Measurements from ENCODE around the gene CLN6.
"Not testable (repeated sequence)": the region's sequence is repeated elsewhere in the genome, so short reads cannot be mapped to it uniquely, and the experiment has no call there.

The CLN6 gene

DNA sequence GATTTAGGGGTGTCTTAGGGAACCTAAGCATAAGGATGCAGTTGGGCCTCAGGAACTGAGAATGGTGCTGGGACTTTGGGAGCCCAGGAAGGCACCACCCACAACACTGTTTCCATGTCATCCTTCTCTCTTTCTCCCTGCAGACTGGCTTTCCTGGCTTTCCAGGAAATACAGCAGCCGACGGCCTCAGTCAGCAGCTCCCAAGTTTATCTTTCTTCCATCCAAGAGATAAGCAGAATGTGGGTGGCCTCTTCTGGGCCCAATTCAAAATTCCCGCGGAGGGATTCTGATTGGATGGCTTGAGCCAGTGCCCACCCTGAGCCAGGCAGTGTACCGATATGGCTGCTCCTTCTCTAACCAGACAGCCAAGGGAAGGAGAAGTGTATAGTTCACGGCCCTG is 4.5 kb upstream of the CLN6 start:
- TF ChIP-seq POLR2A (IDR thresholded peaks at IDR 0.05; ENCODE audit: low read length) (no peak), GATA1 (IDR thresholded peaks at IDR 0.05; ENCODE audit: low read depth, low read length) (no peak)
- DNase-seq: peak in 1 of 2 experiments; percentile 17

DNA sequence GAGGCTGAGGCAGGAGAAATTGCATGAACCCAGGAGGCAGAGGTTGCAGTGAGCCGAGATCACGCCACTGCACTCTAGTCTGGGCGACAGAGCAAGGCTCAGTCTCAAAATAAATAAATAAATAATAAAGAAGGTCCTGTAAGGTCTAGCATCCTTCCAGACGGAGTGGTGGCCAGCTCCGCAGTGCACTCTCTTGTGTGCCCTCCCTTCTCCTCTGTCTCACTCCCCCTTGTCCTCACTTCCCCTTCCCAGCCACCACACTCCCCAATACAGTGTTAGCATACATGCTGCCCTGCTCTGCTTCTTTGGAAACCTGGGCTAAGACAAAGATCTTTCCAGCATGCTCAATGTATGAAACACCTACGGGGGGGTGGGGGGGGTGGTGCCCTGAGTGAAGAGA is 3.4 kb upstream of the CLN6 start:
- no peak for TF ChIP-seq POLR2A (IDR thresholded peaks at IDR 0.05; ENCODE audit: low read length)
- no peak for TF ChIP-seq GATA1 (IDR thresholded peaks at IDR 0.05; ENCODE audit: low read depth, low read length)
- no peak for DNase-seq

DNA sequence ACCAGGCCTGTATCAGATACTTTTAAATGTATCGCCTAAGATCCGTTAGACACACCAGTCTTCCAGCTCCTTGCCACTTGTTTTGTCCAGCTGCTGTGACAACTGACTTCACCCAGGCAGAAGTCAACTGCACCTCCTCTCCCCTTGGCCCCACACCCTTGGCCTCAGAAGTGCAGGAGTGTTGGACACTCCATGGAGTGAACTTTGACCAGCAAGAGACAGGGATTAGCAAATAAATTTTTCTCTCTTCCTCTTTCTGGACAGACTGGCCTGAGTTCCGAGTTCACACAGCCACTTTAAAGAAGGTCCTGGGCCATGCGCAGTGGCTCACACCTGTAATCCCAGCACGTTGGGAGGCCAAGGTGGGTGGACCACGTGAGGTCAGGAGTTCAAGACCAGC is 2.9 kb upstream of the CLN6 start:
- no peak for DNase-seq
- no peak for TF ChIP-seq POLR2A (IDR thresholded peaks at IDR 0.05; ENCODE audit: low read length)
- no peak for TF ChIP-seq GATA1 (IDR thresholded peaks at IDR 0.05; ENCODE audit: low read depth, low read length)

DNA sequence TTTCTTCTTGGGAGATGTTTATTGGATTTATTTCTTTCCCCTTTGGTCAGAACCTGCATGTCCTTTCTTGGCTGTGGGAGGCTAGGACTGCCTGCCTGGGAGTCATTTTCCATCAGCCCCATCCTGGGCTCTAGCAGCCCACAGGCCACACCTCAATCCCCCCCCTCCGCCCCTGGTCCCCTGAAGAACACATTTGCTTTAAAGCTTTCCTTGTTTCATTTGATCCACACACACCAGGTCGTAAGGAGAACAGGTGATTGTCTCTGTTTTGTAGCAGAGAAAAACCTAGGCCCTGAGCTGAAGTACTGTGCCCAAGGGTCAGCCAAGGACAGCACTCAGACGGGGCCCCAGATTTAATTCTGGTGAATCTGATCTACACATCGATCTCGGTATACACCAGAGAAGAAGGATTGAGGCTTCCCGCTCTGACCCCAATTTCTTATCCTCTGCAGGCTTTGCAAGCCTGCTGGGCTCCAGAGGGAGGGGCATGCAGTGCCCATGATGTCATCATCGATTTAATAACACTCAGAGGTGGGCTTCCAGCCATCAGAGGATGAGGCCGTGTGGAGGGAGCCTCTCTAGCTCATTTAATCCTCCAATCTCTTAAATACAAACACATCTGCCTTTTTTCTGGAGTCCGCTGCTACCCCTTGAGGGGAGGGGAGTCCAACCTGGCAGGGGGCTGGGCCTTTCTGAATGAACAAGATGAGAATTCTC is 1.7 kb upstream of the CLN6 start:
- TF ChIP-seq POLR2A (IDR thresholded peaks at IDR 0.05; ENCODE audit: low read length) (no peak), GATA1 (IDR thresholded peaks at IDR 0.05; ENCODE audit: low read depth, low read length) (no peak)
- no peak for DNase-seq

DNA sequence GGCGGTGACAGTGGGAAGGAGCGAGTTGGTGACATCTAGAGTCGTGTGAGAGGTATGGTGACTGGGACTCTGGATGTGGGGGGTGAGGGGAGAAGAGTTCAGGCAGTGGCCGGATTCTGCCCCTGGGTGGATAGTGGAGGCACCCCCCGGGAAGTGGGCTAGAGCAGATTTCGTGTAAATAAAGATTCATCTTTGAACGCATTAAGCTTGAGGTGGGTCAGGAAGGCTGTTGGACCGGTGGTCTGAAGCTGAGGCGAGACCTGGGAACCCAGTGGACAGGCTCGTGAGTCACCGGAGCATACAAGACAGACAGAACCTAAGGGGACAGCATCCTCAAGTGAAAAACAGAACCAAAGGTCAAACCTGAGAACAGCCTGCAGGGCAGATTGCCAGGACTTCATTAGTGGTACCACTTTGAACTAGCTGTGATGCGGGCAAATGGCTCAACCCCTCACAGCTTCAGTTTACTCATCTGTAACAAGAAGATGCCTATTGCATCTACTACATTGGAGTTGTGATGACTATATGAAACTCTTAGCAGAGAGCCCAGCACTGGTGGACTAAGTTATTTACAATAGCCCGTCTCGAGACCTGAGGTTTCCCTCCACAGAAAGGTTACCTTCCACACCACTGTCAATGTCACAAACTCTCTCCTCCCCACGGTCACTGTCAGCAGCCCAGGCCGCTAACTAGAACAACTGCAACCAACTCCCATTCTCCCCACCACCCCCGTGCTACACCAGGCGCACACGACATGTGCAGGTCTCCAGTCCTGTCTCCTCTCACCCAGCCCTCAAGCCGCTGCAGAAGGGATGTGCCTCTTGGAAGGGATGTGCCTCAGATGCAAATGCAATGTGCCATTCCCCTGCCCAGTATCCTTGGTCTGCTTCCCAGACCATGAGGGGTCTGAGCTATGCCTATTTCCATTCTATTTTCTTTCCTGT is 901 bp upstream of the CLN6 start:
- TF ChIP-seq GATA1 (IDR thresholded peaks at IDR 0.05; ENCODE audit: low read depth, low read length) (no peak), POLR2A (IDR thresholded peaks at IDR 0.05; ENCODE audit: low read length) (no peak)

DNA sequence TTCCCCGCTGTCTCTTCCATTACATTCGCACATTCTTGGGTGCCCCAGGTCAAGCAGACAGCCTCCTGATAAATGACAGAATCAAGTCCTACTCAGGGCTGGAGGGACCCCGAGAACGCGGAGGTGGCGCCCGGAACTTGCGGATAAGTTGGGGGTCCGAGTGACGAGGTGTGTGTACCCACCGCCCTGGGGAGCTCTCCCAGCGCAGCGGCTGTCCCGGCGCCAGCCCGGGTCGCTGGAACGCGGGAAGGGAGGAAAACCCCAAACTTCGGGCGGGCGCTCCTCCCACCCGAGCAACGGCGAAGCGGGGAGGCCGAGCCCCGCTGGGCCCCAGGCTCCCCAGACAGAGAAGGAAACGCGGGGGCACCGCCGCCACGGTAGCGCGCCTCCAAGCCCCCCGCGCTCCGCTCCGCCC is 550 bp downstream of the CLN6 start:
- TF ChIP-seq GATA1 (IDR thresholded peaks at IDR 0.05; ENCODE audit: low read depth, low read length): no peak
- TF ChIP-seq POLR2A (IDR thresholded peaks at IDR 0.05; ENCODE audit: low read length): no peak
- DNase-seq: peak; percentile 64 to 68

More for the DNA sequence above, 901 bp upstream of the CLN6 start:
- peak in 1 of 2 experiments; percentile 35 for DNase-seq

DNA sequence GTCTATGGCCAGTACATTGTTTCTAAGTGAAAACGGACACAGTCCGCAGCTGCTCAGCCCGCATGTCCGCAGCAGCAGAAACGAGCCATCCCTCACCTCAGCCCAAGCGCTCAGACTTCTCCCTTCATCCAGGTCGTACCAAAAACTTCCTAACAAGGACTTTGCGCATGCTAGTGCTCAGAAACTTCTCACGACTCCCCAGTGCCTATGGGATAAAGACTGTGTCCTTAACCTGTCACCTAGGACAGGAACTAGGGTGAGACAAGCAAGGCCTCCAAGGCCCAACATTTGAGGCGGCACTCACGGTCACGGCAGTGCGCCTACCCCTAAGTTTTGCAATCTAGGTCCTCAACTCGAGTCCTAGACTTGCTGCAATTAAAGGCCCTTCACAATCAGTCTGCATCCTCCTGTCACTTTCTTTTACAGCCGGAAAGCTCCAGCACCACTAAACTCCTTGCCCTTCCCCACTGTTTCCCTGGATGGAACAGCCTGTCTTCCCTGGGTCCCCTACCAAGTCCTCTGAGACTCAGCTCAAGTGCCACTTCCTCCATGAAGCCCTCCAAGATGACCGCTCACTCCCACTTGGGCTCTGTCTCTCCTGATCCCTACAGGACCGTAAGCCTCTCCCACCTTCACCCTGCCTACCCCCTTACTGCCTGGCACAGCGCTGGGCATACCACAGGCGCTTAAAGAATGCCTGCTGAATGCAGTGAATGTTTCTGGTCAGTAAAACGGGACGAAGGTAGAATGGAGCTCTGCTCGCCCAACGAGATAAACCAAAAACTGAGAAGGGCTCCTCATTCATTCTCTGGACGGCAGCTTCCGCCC is 1.2 kb downstream of the CLN6 start:
- TF ChIP-seq GATA1 (IDR thresholded peaks at IDR 0.05; ENCODE audit: low read depth, low read length) (no peak), POLR2A (IDR thresholded peaks at IDR 0.05; ENCODE audit: low read length) (no peak)
- DNase-seq: peak; percentile 53 to 56

DNA sequence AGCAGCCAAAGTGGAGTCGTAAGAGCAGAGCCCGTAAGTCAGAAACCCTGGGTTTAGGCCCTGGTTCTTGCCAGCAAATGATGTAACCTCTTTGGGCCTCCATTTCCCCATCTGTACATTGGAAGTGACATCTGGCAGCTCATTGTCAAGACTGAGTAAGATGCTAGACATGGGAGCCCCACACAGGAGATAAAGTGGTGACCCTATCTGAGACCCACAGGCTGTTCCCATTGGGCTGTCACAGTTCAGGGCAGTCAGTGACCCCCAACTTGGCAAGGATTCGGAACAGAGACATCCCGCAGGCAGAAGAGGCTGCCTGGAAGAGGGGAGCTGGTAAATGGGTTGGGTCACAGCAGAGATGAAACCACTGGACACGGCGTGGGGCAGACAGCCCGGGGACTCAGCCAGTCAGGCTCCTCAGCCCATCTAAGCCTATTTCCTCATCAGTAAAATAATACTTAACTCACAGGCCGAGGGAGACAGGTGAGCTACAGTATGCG is 1.8 kb downstream of the CLN6 start:
- TF ChIP-seq GATA1 (IDR thresholded peaks at IDR 0.05; ENCODE audit: low read depth, low read length) (no peak), POLR2A (IDR thresholded peaks at IDR 0.05; ENCODE audit: low read length) (no peak)
- peak; percentile 29 to 65 for DNase-seq

DNA sequence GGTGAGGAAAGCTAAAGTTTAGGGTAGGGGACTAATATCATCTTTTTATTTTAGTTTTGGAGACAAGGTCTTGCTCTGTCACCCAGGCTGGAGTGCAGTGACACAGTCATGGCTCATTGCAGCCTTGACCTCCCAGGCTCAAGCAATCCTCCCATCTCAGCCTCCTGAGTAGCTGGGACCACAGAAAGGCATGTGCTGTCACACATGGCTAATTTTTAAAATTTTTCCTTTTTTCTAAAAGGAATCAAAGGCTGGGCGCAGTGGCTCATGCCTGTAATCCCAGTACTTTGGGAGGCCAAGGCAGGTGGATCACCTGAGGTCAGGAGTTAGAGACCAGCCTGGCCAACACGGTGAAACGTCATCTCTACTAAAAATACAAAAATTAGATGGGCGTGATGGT is 4.1 kb downstream of the CLN6 start:
- DNase-seq: not testable (repeated sequence)

DNA sequence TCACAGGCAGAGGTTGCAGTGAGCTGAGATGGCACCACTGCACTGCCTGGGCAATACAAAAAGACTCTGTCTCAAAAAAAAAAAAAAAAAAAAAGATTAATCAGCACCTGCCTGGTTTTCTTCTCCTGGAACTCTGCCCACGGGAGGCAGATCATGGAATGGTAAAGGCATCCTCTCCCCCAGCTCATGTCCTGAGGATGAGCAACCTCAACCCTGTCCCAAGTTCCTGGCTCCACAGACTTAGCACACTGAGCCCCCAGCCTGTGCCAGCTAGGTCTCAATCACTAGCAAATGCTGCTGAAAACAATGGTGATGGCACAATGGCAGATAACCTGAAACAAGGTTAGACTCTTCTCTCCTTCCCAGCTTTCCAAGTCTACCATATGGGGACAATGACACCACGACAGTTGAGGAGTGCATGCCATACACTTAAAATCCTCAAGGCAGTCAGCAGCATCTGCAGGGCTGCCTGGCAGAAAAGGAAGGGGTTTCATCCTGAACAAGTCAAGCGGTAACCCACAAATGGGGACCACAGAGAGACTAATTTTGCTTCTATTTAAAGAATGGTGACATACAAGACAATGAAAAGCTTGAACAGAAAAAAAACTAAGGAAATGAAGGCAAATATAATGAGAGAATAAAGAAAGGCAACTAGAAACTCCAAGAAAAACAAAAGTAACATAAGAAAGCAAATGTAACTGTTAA is 4.8 kb downstream of the CLN6 start:
- TF ChIP-seq POLR2A (IDR thresholded peaks at IDR 0.05; ENCODE audit: low read length) (no peak), GATA1 (IDR thresholded peaks at IDR 0.05; ENCODE audit: low read depth, low read length) (no peak)
- no peak for DNase-seq

DNA sequence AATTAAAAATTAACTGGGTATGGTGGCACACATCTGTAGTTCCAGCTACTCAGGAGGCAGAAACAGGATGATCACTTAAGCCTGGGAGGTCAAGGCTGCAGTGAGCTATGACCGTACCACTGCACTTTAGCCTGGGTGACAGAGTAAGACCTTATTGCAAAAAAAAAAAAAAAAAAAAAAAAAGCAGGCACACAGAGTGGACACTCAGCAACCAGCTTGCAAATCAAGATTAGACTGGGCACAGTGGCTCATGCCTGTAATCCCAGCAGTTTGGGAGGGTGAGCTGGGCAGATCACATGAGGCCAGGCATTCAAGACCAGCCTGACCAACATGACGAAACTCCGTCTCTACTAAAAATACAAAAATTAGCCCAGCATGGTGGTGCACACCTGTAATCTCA is 5.4 kb downstream of the CLN6 start:
- no peak for TF ChIP-seq GATA1 (IDR thresholded peaks at IDR 0.05; ENCODE audit: low read depth, low read length)
- no peak for TF ChIP-seq POLR2A (IDR thresholded peaks at IDR 0.05; ENCODE audit: low read length)

DNA sequence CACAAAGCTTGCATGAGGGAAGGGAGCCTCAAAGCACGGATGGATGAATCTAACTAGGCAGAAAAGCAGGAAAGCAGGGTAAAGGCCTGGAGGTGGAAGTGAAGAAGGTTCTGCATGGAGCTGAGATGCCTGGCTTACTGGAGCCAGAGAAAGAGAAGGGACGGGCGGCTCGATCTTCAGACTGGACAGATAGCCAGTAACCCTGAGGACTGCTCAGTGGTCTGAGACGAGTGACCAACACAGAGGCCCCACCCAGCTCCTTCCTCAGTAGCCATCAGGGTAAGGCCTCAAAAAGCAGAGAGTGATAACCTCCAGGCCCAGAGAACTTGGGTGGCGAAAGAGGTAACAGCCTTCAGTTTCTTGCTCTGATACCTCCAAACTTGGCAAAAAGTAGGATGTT is 6.4 kb downstream of the CLN6 start:
- no peak for TF ChIP-seq POLR2A (IDR thresholded peaks at IDR 0.05; ENCODE audit: low read length)
- no peak for TF ChIP-seq GATA1 (IDR thresholded peaks at IDR 0.05; ENCODE audit: low read depth, low read length)
- DNase-seq: no peak

More for the DNA sequence above, 5.4 kb downstream of the CLN6 start:
- no peak for DNase-seq

DNA sequence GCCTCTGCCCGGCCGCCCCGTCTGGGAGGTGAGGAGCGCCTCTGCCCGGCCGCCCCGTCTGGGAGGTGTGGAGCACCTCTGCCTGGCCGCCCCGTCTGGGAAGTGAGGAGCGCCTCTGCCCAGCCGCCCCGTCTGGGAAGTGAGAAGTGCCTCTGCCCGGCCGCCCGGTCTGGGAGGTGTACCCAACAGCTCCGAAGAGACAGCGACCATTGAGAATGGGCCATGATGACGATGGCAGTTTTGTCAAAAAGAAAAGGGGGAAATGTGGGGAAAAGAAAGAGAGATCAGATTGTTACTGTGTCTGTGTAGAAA is 7.1 kb downstream of the CLN6 start:
- DNase-seq: not testable (repeated sequence)

DNA sequence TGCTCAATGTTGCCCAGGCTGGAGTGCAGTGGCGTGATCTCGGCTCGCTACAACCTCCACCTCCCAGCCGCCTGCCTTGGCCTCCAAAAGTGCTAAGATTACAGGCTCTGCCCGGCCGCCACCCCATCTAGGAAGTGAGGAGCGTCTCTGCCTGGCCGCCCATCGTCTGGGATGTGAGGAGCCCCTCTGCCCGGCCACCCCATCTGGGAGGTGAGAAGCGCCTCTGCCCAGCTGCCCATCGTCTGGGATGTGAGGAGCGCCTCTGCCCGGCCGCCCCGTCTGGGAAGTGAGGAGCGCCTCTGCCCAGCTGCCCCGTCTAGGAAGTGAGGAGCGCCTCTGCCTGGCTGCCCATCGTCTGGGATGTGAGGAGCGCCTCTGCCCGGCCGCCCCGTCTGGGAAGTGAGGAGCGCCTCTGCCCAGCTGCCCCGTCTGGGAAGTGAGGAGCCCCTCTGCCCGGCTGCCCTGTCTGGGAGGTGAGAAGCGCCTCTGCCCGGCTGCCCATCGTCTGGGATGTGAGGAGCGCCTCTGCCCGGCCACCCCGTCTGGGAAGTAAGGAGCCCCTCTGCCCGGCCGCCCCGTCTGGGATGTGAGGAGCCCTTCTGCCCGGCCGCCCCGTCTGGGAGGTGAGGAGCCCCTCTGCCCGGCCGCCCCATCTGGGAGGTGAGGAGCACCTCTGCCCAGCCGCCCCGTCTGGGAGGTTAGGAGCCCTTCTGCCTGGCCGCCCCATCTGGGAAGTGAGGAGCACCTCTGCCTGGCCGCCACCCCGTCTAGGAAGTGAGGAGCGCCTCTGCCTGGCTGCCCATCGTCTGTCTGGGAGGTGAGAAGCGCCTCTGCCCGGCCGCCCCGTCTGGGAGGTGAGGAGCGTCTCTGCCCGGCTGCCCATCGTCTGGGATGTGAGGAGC is 7.7 kb downstream of the CLN6 start:
- DNase-seq: not testable (repeated sequence)

All from erythroblast (primary cell).